ENCODE results near the gene FAM76B.

The FAM76B gene

DNA sequence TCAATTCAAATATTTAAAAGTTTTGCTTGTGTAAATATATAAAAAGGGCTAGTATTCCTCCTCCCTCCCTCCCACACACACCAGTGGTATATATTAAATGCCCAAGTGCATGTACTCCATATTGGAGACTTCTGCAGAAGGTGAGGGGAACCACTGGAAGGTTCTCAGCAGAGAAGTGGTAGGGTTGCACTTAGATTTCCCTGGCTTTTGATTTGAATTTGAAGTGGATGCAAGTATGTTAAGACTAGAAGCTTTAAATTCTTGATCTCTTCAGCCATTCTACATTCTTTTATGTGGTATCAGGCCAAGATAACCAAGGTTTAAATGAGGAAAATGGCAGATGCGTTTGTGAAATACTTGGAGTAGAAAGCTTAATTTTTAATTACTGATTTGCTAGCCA, 43.8 kb upstream of the FAM76B start:
- TF ChIP-seq TCF4 (CRISPR knock-in tag; IDR thresholded peaks at IDR 0.05; ENCODE audit: borderline replicate concordance) (no peak), ZFP3 (CRISPR knock-in tag; IDR thresholded peaks at IDR 0.05) (no peak), SNAI2 (CRISPR knock-in tag; IDR thresholded peaks at IDR 0.05) (no peak), ZNF565 (CRISPR knock-in tag; conservative IDR thresholded peaks at IDR 0.05; ENCODE audit: low read depth) (no peak), ZNF70 (CRISPR knock-in tag; IDR thresholded peaks at IDR 0.05) (no peak), OSR1 (CRISPR knock-in tag; IDR thresholded peaks at IDR 0.05) (no peak), ESRRG (CRISPR knock-in tag; IDR thresholded peaks at IDR 0.05) (no peak), TOX (CRISPR knock-in tag; IDR thresholded peaks at IDR 0.05; ENCODE audit: borderline replicate concordance) (no peak), ISL1 (CRISPR knock-in tag; IDR thresholded peaks at IDR 0.05) (no peak), ARNTL (CRISPR knock-in tag; IDR thresholded peaks at IDR 0.05; ENCODE audit: borderline replicate concordance, low read depth) (no peak), BACH2 (CRISPR knock-in tag; IDR thresholded peaks at IDR 0.05; ENCODE audit: borderline replicate concordance) (no peak), ZC3H10 (CRISPR knock-in tag; IDR thresholded peaks at IDR 0.05) (no peak), GLIS3 (CRISPR knock-in tag; IDR thresholded peaks at IDR 0.05) (no peak)
- TF ChIP-seq, protein P1, sequence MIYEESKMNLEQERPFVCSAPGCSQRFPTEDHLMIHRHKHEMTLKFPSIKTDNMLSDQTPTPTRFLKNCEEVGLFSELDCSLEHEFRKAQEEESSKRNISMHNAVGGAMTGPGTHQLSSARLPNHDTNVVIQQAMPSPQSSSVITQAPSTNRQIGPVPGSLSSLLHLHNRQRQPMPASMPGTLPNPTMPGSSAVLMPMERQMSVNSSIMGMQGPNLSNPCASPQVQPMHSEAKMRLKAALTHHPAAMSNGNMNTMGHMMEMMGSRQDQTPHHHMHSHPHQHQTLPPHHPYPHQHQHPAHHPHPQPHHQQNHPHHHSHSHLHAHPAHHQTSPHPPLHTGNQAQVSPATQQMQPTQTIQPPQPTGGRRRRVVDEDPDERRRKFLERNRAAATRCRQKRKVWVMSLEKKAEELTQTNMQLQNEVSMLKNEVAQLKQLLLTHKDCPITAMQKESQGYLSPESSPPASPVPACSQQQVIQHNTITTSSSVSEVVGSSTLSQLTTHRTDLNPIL (CRISPR knock-in tag; IDR thresholded peaks at IDR 0.05; ENCODE audit: low read depth) = no peak
- TF ChIP-seq, protein P2, sequence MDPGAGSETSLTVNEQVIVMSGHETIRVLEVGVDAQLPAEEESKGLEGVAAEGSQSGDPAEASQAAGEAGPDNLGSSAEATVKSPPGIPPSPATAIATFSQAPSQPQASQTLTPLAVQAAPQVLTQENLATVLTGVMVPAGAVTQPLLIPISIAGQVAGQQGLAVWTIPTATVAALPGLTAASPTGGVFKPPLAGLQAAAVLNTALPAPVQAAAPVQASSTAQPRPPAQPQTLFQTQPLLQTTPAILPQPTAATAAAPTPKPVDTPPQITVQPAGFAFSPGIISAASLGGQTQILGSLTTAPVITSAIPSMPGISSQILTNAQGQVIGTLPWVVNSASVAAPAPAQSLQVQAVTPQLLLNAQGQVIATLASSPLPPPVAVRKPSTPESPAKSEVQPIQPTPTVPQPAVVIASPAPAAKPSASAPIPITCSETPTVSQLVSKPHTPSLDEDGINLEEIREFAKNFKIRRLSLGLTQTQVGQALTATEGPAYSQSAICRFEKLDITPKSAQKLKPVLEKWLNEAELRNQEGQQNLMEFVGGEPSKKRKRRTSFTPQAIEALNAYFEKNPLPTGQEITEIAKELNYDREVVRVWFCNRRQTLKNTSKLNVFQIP (CRISPR knock-in tag; IDR thresholded peaks at IDR 0.05; ENCODE audit: borderline replicate concordance, low read depth) = no peak
- TF ChIP-seq, protein P3, sequence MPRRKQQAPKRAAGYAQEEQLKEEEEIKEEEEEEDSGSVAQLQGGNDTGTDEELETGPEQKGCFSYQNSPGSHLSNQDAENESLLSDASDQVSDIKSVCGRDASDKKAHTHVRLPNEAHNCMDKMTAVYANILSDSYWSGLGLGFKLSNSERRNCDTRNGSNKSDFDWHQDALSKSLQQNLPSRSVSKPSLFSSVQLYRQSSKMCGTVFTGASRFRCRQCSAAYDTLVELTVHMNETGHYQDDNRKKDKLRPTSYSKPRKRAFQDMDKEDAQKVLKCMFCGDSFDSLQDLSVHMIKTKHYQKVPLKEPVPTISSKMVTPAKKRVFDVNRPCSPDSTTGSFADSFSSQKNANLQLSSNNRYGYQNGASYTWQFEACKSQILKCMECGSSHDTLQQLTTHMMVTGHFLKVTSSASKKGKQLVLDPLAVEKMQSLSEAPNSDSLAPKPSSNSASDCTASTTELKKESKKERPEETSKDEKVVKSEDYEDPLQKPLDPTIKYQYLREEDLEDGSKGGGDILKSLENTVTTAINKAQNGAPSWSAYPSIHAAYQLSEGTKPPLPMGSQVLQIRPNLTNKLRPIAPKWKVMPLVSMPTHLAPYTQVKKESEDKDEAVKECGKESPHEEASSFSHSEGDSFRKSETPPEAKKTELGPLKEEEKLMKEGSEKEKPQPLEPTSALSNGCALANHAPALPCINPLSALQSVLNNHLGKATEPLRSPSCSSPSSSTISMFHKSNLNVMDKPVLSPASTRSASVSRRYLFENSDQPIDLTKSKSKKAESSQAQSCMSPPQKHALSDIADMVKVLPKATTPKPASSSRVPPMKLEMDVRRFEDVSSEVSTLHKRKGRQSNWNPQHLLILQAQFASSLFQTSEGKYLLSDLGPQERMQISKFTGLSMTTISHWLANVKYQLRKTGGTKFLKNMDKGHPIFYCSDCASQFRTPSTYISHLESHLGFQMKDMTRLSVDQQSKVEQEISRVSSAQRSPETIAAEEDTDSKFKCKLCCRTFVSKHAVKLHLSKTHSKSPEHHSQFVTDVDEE (CRISPR knock-in tag; IDR thresholded peaks at IDR 0.05) = no peak
- TF ChIP-seq, protein P4, sequence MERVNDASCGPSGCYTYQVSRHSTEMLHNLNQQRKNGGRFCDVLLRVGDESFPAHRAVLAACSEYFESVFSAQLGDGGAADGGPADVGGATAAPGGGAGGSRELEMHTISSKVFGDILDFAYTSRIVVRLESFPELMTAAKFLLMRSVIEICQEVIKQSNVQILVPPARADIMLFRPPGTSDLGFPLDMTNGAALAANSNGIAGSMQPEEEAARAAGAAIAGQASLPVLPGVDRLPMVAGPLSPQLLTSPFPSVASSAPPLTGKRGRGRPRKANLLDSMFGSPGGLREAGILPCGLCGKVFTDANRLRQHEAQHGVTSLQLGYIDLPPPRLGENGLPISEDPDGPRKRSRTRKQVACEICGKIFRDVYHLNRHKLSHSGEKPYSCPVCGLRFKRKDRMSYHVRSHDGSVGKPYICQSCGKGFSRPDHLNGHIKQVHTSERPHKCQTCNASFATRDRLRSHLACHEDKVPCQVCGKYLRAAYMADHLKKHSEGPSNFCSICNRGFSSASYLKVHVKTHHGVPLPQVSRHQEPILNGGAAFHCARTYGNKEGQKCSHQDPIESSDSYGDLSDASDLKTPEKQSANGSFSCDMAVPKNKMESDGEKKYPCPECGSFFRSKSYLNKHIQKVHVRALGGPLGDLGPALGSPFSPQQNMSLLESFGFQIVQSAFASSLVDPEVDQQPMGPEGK (CRISPR knock-in tag; IDR thresholded peaks at IDR 0.05; ENCODE audit: borderline replicate concordance) = no peak
- no peak for ATAC-seq

DNA sequence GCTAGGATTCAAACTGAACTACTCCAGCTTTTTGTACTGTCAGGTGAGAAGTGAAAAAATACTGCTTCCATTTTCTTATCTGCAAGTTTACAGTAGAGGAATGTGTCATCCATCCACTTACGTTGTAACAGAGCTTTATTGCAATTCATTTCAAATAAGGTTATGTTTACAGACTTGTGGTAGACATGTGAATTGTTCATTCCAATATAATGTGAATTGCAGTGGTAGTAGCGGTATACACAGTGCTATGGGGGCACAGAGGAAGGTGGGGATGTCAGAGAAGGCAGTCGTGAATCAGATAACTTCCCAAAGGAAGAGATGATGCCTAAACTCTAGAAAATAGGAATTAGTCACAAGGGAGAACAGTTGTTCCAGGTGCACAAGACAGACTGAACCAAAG, 43.2 kb upstream of the FAM76B start:
- TF ChIP-seq, protein P5, sequence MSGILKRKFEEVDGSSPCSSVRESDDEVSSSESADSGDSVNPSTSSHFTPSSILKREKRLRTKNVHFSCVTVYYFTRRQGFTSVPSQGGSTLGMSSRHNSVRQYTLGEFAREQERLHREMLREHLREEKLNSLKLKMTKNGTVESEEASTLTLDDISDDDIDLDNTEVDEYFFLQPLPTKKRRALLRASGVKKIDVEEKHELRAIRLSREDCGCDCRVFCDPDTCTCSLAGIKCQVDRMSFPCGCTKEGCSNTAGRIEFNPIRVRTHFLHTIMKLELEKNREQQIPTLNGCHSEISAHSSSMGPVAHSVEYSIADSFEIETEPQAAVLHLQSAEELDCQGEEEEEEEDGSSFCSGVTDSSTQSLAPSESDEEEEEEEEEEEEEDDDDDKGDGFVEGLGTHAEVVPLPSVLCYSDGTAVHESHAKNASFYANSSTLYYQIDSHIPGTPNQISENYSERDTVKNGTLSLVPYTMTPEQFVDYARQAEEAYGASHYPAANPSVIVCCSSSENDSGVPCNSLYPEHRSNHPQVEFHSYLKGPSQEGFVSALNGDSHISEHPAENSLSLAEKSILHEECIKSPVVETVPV (CRISPR knock-in tag; IDR thresholded peaks at IDR 0.05) = no peak
- TF ChIP-seq, protein P4 (CRISPR knock-in tag; IDR thresholded peaks at IDR 0.05; ENCODE audit: borderline replicate concordance) = no peak
- TF ChIP-seq PPARA (CRISPR knock-in tag; IDR thresholded peaks at IDR 0.05; ENCODE audit: borderline replicate concordance) (no peak), RARB (CRISPR knock-in tag; IDR thresholded peaks at IDR 0.05) (no peak), ZNF8 (CRISPR knock-in tag; IDR thresholded peaks at IDR 0.05) (no peak)
- TF ChIP-seq, protein P2 (CRISPR knock-in tag; IDR thresholded peaks at IDR 0.05; ENCODE audit: borderline replicate concordance, low read depth) = no peak
- TF ChIP-seq, protein P1 (CRISPR knock-in tag; IDR thresholded peaks at IDR 0.05; ENCODE audit: low read depth) = no peak
- no peak for ATAC-seq

All from SK-N-SH treated with all-trans-retinoic acid at 6 μM for 48 hours (cell line).